Measurements from ENCODE around the gene RREB1.
"Not testable (repeated sequence)": the region's sequence is repeated elsewhere in the genome, so short reads cannot be mapped to it uniquely, and the experiment has no call there.

RREB1 gene

GRCh38 chr6:7145585-7145884, 37.8 kb downstream of the RREB1 start:
- no peak for DNase-seq

- DNase-seq, result peak; percentile 71
Measured at GRCh38 chr6:7145885-7146828, 38.4 kb downstream of the RREB1 start.

- no peak for DNase-seq
Measured at GRCh38 chr6:7147051-7147671, 39.4 kb downstream of the RREB1 start.

GRCh38 chr6:7148100-7148822, 40.5 kb downstream of the RREB1 start:
- peak; percentile 91 for DNase-seq

GRCh38 chr6:7150381-7151064, 42.8 kb downstream of the RREB1 start:
- no peak for DNase-seq

GRCh38 chr6:7151381-7151780, 43.6 kb downstream of the RREB1 start:
- no peak for DNase-seq

- no peak for DNase-seq
Measured at GRCh38 chr6:7152462-7152861, 44.7 kb downstream of the RREB1 start.

- DNase-seq, result no peak
Measured at GRCh38 chr6:7153789-7154188, 46.0 kb downstream of the RREB1 start.

GRCh38 chr6:7154341-7155139, 46.8 kb downstream of the RREB1 start:
- DNase-seq, result peak; percentile 82

- no peak for DNase-seq
Measured at GRCh38 chr6:7155871-7156579, 48.3 kb downstream of the RREB1 start.

GRCh38 chr6:7156643-7157278, 49.0 kb downstream of the RREB1 start:
- no peak for DNase-seq

- not testable (repeated sequence) for DNase-seq
Measured at GRCh38 chr6:7157307-7157706, 49.5 kb downstream of the RREB1 start.

GRCh38 chr6:7157752-7158616, 50.2 kb downstream of the RREB1 start:
- DNase-seq, result no peak

GRCh38 chr6:7159790-7160525, 52.2 kb downstream of the RREB1 start:
- DNase-seq, result no peak

- DNase-seq, result no peak
Measured at GRCh38 chr6:7161253-7161623, 53.5 kb downstream of the RREB1 start.

- DNase-seq, result no peak
Measured at GRCh38 chr6:7161845-7162244, 54.1 kb downstream of the RREB1 start.

- DNase-seq, result no peak
Measured at GRCh38 chr6:7163661-7164071, 55.9 kb downstream of the RREB1 start.

GRCh38 chr6:7164536-7165001, 56.8 kb downstream of the RREB1 start:
- no peak for DNase-seq

Data from inflammatory macrophage treated with lipopolysaccharide for 4 hours (primary cell).